MM.1S (cell line): ENCODE data around the gene TMCO4.

ENCODE experiments used
- EZH2phosphoT487 ChIP-seq: fragments of 300-600 bp; sonication (generic); IDR thresholded peaks from 2 replicates; pipeline ENCODE4 v1.6.1; 2018; ENCODE audit warnings: antibody characterized with exemption, low read length
- TF ChIP-seq, protein P1 (sequence below): fragments of 300-600 bp; sonication (generic); IDR thresholded peaks from 2 replicates; pipeline ENCODE4 v1.5.1; 2016; ENCODE audit warnings: antibody characterized with exemption, low read length, mixed read lengths

DNA sequence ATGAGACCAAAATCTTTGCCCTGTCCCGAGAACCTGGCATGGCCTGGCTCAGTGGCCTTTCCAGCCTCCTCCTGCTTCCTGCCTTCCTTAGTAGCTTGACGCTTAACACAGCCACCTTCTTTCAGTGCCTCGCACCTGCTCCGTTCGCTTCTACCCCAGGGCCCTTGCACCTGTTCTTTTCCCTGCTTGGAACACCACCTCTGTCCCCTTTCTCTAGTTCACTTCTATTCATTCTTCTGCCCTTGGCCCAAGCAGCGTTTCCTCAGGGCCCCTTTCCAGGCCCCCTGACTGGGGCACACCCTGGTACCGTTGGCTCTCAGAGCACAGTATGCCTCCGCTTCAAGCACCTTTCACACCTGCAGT, 144.0 kb downstream of the TMCO4 start:
- TF ChIP-seq, protein P1, sequence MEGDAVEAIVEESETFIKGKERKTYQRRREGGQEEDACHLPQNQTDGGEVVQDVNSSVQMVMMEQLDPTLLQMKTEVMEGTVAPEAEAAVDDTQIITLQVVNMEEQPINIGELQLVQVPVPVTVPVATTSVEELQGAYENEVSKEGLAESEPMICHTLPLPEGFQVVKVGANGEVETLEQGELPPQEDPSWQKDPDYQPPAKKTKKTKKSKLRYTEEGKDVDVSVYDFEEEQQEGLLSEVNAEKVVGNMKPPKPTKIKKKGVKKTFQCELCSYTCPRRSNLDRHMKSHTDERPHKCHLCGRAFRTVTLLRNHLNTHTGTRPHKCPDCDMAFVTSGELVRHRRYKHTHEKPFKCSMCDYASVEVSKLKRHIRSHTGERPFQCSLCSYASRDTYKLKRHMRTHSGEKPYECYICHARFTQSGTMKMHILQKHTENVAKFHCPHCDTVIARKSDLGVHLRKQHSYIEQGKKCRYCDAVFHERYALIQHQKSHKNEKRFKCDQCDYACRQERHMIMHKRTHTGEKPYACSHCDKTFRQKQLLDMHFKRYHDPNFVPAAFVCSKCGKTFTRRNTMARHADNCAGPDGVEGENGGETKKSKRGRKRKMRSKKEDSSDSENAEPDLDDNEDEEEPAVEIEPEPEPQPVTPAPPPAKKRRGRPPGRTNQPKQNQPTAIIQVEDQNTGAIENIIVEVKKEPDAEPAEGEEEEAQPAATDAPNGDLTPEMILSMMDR, result no peak
- no peak for TF ChIP-seq EZH2phosphoT487
